GM23248 (cell line): Measurements from ENCODE around the gene MOB2.

Source experiments
- EZH2 ChIP-seq: fragments of 200-600 bp; sonication (generic); IDR thresholded peaks from 2 replicates; pipeline ENCODE4 v1.6.1; 2018; ENCODE audit warnings: antibody characterized with exemption, mild to moderate bottlenecking; ENCODE audit not compliant: insufficient read depth, poor library complexity, severe bottlenecking
- EZH2phosphoT487 ChIP-seq: fragments of 200-600 bp; sonication (generic); IDR thresholded peaks from 2 replicates; pipeline ENCODE4 v1.6.1; 2018; ENCODE audit warnings: antibody characterized with exemption, moderate library complexity, mild to moderate bottlenecking, low read depth; ENCODE audit not compliant: insufficient read depth

DNA sequence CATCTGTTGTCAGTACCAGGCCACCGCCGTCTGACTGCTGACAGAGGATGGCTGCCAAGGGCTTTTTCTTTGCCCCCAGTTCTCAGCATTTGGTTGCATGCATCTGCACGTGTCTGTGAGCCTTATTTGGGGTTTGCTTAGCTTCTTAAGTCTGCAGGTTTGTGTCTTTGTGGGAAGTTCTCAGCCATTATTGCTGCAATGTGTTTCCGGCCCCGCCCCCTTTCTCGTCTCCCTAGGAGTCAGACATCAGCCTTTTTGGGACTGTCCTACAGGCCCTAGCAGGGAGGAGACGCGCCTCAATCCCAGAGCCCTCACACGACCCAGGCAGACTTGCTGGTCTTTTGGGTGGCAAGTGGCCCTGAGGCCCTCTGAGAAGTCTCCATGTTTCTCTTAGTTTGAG lies 8.0 kb downstream of the MOB2 start:
- TF ChIP-seq EZH2 (no peak), EZH2phosphoT487 (no peak)
